Type B pancreatic cell (in vitro differentiated cells): Measurements from ENCODE around the gene MAP2K6. TPM values are rescaled to one million over a fixed set of nuclear protein-coding genes. Genes with fewer than 3 reads are reported as not detected.
A peak's percentile ranks its signal among the peaks of the same experiment; 100 is the strongest.

ENCODE experiments used
- DNase-seq: peaks from one replicate; pipeline ENCODE4 v3.0.0; 2021; ENCODE audit warnings: mixed read lengths; ENCODE audit not compliant: unreplicated experiment; ENCODE audit errors: extremely low spot score
- H3K27ac Mint-ChIP-seq: 2 replicates; pipeline ENCODE4 v1.8.0; 2021; ENCODE audit warnings: mild to moderate bottlenecking, mixed read lengths
- H3K27me3 Mint-ChIP-seq: 2 replicates; pipeline ENCODE4 v1.8.0; 2021; ENCODE audit warnings: mixed read lengths
- H3K36me3 Mint-ChIP-seq: 2 replicates; pipeline ENCODE4 v1.8.0; 2021; ENCODE audit warnings: mixed read lengths
- H3K4me1 Mint-ChIP-seq: one replicate; pipeline ENCODE4 v1.8.0; 2021; ENCODE audit warnings: mixed read lengths; ENCODE audit not compliant: unreplicated experiment
- H3K4me3 Mint-ChIP-seq: 2 replicates; pipeline ENCODE4 v1.8.0; 2021; ENCODE audit warnings: mild to moderate bottlenecking, mixed read lengths
- H3K9me3 Mint-ChIP-seq: 2 replicates; pipeline ENCODE4 v1.8.0; 2021; ENCODE audit warnings: mixed read lengths
- CTCF ChIP-seq: fragments of 200-600 bp; sonication (generic); conservative IDR thresholded peaks from 2 replicates; pipeline ENCODE4 v1.5.0; 2021; ENCODE audit warnings: antibody characterized with exemption, mild to moderate bottlenecking
- total RNA-seq: library from RNA; stranded (reverse); gene quantifications from 2 replicates; pipeline ENCODE4 v1.2.1, GENCODE V29; 2021; ENCODE audit warnings: low replicate concordance

Gene MAP2K6
- total RNA-seq, 1 donor from 2014 or later: 28.8 TPM

- Mint-ChIP-seq H3K9me3 (peaks cover 5% of the 10 kb centered on the region), H3K27me3 (no peaks in the 10 kb centered on the region), H3K4me1 (peaks cover 14% of the 10 kb centered on the region), H3K27ac (no peak overlapping the region), H3K36me3 (peaks cover 9% of the 10 kb centered on the region), H3K4me3 (no peak overlapping the region)
- DNase-seq: no peak
- TF ChIP-seq CTCF: no peak
Observed at GRCh38 chr17:69495787-69496186, 81.3 kb downstream of the MAP2K6 start.

- Mint-ChIP-seq H3K27ac (no peak overlapping the region), H3K9me3 (peaks cover 5% of the 10 kb centered on the region), H3K4me3 (no peak overlapping the region), H3K4me1 (peaks cover 20% of the 10 kb centered on the region), H3K36me3 (peaks cover 5% of the 10 kb centered on the region), H3K27me3 (no peaks in the 10 kb centered on the region)
- DNase-seq: no peak
- no peak for TF ChIP-seq CTCF
Observed at GRCh38 chr17:69497161-69497560, 82.7 kb downstream of the MAP2K6 start.

- DNase-seq: no peak
- Mint-ChIP-seq H3K9me3 (peaks cover 5% of the 10 kb centered on the region), H3K4me1 (peaks cover 21% of the 10 kb centered on the region), H3K4me3 (no peak overlapping the region), H3K27me3 (no peaks in the 10 kb centered on the region), H3K36me3 (peaks cover 5% of the 10 kb centered on the region), H3K27ac (no peak overlapping the region)
- no peak for TF ChIP-seq CTCF
Observed at GRCh38 chr17:69499318-69499717, 84.8 kb downstream of the MAP2K6 start.

- H3K27me3 Mint-ChIP-seq: no peaks in the 10 kb centered on the region
- H3K4me1 Mint-ChIP-seq: peaks cover 21% of the 10 kb centered on the region
- TF ChIP-seq CTCF: no peak
- peak overlapping the region; percentile 71 for H3K27ac Mint-ChIP-seq
- H3K9me3 Mint-ChIP-seq: peaks cover 5% of the 10 kb centered on the region
- peaks cover 9% of the 10 kb centered on the region for H3K36me3 Mint-ChIP-seq
- H3K4me3 Mint-ChIP-seq: no peak overlapping the region
- no peak for DNase-seq
Observed at GRCh38 chr17:69500911-69501429, 86.5 kb downstream of the MAP2K6 start.

GRCh38 chr17:69501591-69502468 is 87.3 kb downstream of the MAP2K6 start:
- H3K36me3 Mint-ChIP-seq: peaks cover 11% of the 10 kb centered on the region

More at GRCh38 chr17:69501591-69502468, 87.3 kb downstream of the MAP2K6 start:
- peaks cover 25% of the 10 kb centered on the region for H3K4me1 Mint-ChIP-seq
- no peak for DNase-seq
- peak overlapping the region; percentile 81 for H3K4me3 Mint-ChIP-seq
- no peaks in the 10 kb centered on the region for H3K27me3 Mint-ChIP-seq
- TF ChIP-seq CTCF: no peak
- H3K9me3 Mint-ChIP-seq: peaks cover 2% of the 10 kb centered on the region
- peak overlapping the region; percentile 71 for H3K27ac Mint-ChIP-seq
